Testis (tissue), 3 donors: ENCODE measurements around the gene DCXR. TPM values are rescaled to one million over a fixed set of nuclear protein-coding genes. Genes with fewer than 3 reads are reported as not detected.

Source experiments
- DNase-seq: peaks from one replicate; pipeline ENCODE4 v3.0.0-alpha.2; 2019
- H3K27ac ChIP-seq, 2 donors: fragments of 200-600 bp; sonication (generic); one replicate each; pipeline ENCODE4 v1.5.1; 2019
- H3K27me3 ChIP-seq: fragments of 200-600 bp; sonication (generic); one replicate; pipeline ENCODE4 v1.5.1; 2019
- H3K36me3 ChIP-seq: fragments of 200-600 bp; sonication (generic); one replicate; pipeline ENCODE4 v1.5.1; 2017; ENCODE audit warnings: low read depth; ENCODE audit errors: missing control alignments
- H3K4me1 ChIP-seq: fragments of 200-600 bp; sonication (generic); one replicate; pipeline ENCODE4 v1.5.1; 2019
- H3K4me3 ChIP-seq, 2 donors: fragments of 200-600 bp; sonication (generic); one replicate each; pipeline ENCODE4 v1.5.1; 2017 to 2019
- H3K9me3 ChIP-seq: fragments of 200-600 bp; sonication (generic); one replicate; pipeline ENCODE4 v1.5.1; 2017
- POLR2A ChIP-seq: fragments of 450-650 bp; IDR thresholded peaks from one replicate; pipeline ENCODE4 v1.6.1; 2017; ENCODE audit warnings: antibody characterized with exemption, mild to moderate bottlenecking, moderate library complexity
- WGBS, 2 donors: methylation state at CpG; one replicate each; pipeline ENCODE4 v1.1.5; 2018; 5-methylcytosine and 5-hydroxymethylcytosine counted together
- intact Hi-C: fragments of 100-400 bp; cut with DNase I; formaldehyde crosslinking; loops from one replicate; pipeline ENCODE4 v1.15.1; 2023; ENCODE audit warnings: low total_unique reads
- polyA plus RNA-seq: library from polyadenylated mRNA; stranded (reverse); fragments of 350-450 nt; fragmentation: Illumina TruSeq; extraction: RNeasy Lipid Tissue Mini Kit (QIAGEN cat#74804); gene quantifications from one replicate; pipeline ENCODE4 v1.2.3, GENCODE V29; 2014; ENCODE audit warnings: low read depth, low replicate concordance; ENCODE audit not compliant: insufficient read depth
- total RNA-seq, 2 donors: library from RNA; depleted of rRNA; stranded (reverse); fragments of >200 nt; gene quantifications; one replicate each; pipeline ENCODE4 v1.2.3, GENCODE V29; 2016
- TF ChIP-seq, protein P1 (sequence below), 3 experiments: fragments of 450-650 bp in 2 of 3; fragments of 200-600 bp in 1 of 3; sonication (generic) in 1 of 3; IDR thresholded peaks; one replicate each; pipeline ENCODE4 v1.5.1; 2016 to 2019; ENCODE audit warnings: antibody characterized with exemption in 3 of 3, mild to moderate bottlenecking in 2 of 3, moderate library complexity in 1 of 3

The DCXR gene
- total and polyA plus RNA-seq, 3 donors from 2014 or later: 109 to 188 (median 134) TPM

DNA sequence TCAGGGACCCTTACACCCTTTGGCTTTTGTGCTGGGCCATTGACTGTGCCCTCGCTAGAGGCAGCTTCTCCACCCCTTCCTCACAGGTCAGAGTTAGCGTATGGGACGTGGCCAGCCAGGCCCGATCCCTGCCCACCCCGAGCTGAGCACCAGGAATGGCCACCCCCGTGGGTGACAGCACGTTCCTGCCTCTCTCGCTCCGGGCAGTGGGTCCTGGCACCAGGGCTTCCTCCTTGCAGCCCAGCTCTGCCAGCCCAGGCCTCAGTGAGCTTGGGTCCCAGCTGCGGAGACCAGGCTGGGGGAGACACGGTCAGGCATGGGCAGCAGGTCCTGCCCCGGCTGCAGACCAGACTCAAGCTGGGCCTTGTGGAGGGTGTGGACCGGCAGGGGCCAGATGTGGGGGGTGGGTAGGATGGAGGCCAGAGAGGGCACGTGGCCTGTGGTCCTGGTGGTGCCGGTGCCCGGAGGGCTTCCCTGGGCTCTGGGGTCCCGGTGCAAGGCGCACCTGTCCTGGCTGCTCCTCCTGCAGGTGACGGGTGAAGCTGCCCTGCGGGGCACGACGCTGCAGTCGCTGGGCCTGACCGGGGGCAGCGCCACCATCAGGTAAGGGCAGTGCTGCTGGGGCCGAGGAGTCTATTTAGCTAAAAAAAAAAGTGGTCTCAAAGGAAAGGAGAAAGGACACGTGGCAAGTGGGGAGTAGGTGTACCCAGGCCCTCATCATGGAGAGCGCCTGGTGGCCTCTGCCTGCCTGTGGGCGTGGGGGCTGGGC is 41.9 kb downstream of the DCXR start:
- H3K9me3 ChIP-seq: no peaks in the 10 kb centered on the region
- H3K27me3 ChIP-seq: no peaks in the 10 kb centered on the region
- DNase-seq: no peak
- TF ChIP-seq POLR2A: no peak
- TF ChIP-seq, protein P1, sequence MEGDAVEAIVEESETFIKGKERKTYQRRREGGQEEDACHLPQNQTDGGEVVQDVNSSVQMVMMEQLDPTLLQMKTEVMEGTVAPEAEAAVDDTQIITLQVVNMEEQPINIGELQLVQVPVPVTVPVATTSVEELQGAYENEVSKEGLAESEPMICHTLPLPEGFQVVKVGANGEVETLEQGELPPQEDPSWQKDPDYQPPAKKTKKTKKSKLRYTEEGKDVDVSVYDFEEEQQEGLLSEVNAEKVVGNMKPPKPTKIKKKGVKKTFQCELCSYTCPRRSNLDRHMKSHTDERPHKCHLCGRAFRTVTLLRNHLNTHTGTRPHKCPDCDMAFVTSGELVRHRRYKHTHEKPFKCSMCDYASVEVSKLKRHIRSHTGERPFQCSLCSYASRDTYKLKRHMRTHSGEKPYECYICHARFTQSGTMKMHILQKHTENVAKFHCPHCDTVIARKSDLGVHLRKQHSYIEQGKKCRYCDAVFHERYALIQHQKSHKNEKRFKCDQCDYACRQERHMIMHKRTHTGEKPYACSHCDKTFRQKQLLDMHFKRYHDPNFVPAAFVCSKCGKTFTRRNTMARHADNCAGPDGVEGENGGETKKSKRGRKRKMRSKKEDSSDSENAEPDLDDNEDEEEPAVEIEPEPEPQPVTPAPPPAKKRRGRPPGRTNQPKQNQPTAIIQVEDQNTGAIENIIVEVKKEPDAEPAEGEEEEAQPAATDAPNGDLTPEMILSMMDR (IDR thresholded peaks at IDR 0.05): no peak
- intact Hi-C loops: no loop called here
- 93 to 96% methylated on average over 9 to 29 of the region's 29 CpGs for WGBS, 2 donors
- no peaks in the 10 kb centered on the region for H3K36me3 ChIP-seq
- H3K27ac ChIP-seq: no peak overlapping the region
- H3K4me3 ChIP-seq: no peak overlapping the region
- H3K4me1 ChIP-seq: no peaks in the 10 kb centered on the region

GRCh38 chr17:81994593-81995462 is 42.7 kb downstream of the DCXR start:
- WGBS, 2 donors: 92 to 94% methylated on average over 32 to 37 of the region's 39 CpGs
- Histone ChIP-seq H3K9me3 (no peaks in the 10 kb centered on the region), H3K4me3 (no peak overlapping the region), H3K4me1 (no peaks in the 10 kb centered on the region), H3K36me3 (no peaks in the 10 kb centered on the region), H3K27me3 (no peaks in the 10 kb centered on the region), H3K27ac (no peak overlapping the region)
- TF ChIP-seq, protein P1 (IDR thresholded peaks at IDR 0.05): no peak
- TF ChIP-seq POLR2A: no peak
- no peak for DNase-seq
- intact Hi-C loops: no loop called here

DNA sequence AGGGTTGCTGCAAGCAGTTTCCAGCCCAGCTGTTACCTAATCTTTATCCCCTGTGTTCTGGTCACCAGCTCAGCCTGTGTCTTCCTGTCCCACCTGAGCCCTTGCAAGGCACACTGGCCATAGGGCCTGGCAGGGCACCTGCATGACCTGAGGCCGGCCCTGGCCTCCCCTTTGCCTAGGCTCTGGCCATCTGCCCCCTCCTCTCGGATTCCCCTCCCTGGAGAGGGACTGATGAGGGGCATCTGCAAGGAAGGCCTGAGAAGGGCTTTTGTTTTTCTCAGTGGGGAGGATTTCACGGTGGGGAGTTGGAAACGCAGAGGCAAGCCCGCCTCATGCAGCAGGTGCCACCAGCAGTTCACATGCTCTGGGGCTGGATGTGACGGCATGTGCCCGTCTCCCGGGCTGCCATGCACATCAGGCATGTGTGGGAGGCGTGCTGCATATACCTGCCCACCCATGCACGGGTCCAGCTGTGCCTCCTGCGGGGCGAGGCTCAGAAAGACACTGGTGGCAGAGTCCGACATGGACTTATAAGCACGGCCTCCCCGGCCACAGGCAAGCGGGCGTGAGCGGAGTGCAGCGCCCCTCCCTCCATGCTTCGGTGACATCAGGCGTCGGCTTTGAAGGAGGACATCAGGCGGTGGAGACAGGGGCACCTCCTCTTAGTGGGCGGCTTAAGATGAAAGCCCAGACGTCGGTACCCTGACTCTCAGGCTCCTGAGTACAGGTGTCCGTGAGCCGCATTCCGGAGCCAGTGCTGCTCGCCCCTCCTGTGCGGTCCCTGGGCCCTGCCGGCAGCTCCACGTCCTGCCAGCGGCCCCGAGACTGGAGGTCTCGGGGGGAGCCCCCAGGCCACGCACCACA is 43.5 kb downstream of the DCXR start:
- Histone ChIP-seq H3K4me3 (no peak overlapping the region), H3K9me3 (no peaks in the 10 kb centered on the region), H3K36me3 (no peaks in the 10 kb centered on the region), H3K27ac (no peak overlapping the region), H3K27me3 (no peaks in the 10 kb centered on the region), H3K4me1 (no peaks in the 10 kb centered on the region)
- no peak for DNase-seq
- WGBS, 2 donors: 90 to 91% methylated on average over 15 to 37 of the region's 37 CpGs
- TF ChIP-seq POLR2A: no peak
- TF ChIP-seq, protein P1 (IDR thresholded peaks at IDR 0.05): no peak
- intact Hi-C loops: no loop called here

DNA sequence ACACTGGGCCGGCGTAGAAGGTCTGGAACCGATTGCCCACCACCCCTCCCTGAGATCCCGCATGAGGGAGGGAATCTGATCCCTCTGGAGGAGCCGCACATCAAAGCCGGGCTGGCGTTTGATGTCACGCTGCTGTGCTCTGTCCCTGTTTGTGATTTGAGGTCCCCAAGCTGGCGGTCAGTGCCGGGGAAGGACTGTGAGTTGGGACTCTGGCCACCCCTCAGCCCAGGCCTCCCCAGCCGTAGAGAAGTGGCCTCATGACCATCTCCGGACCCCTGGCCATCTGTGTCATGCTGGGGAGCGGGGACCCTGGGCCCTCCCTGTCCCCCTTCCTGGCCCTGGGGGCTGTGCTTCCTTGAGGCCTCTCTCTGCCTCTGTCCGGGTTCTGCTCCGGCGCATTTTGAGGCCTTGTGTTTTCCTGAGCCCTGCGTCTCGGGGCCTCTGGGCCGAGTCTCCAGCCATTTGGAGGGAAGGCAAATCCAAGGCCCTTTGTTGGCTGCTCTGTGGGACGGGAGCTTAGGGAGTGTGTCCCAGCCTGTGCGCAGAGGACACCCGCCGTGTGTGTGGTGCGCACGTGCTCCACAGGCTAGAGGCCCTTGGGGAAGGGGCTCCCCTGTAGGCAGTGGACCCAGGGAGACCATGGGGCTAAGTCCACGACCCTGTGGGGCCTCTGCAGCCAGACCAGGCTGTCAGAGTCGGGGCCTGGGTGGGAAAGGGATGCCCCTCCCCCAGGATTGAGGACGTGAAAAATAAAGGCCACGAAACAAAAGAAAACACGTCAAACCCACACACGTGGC is 45.0 kb downstream of the DCXR start:
- Histone ChIP-seq H3K9me3 (no peaks in the 10 kb centered on the region), H3K27ac (no peak overlapping the region), H3K36me3 (no peaks in the 10 kb centered on the region), H3K27me3 (no peaks in the 10 kb centered on the region), H3K4me3 (no peak overlapping the region), H3K4me1 (no peaks in the 10 kb centered on the region)
- intact Hi-C loops: no loop called here
- whole genome bisulfite sequencing, 2 donors: 89 to 93% methylated on average over 15 to 31 of the region's 31 CpGs
- no peak for TF ChIP-seq POLR2A
- TF ChIP-seq, protein P1 (IDR thresholded peaks at IDR 0.05): no peak
- DNase-seq: no peak
